ENCODE data around the gene ADAMTS2.

Gene ADAMTS2

GRCh38 chr5:179193746-179194145 is 151.5 kb downstream of the ADAMTS2 start:
- DNase-seq (ENCODE audit: low spot score): no peak
- Histone ChIP-seq H3K36me3 (replicated peaks in 1 of 2; ENCODE audit: control insufficient read depth in 2 of 2, insufficient read depth in 2 of 2, low read length in 2 of 2) (no peaks in the 10 kb centered on the region), H3K23ac (ENCODE audit: low read depth, low read length, poor library complexity) (no peak overlapping the region), H2BK5ac (ENCODE audit: low read length) (no peak overlapping the region), H3K9ac (ENCODE audit: low read depth, low read length, poor library complexity) (no peak overlapping the region), H2AK5ac (ENCODE audit: low read depth, low read length) (no peak overlapping the region), H3K4me1 (ENCODE audit: control insufficient read depth in 2 of 2, insufficient read depth in 1 of 2, low read depth in 1 of 2, low read length in 2 of 2) (peaks cover 0 to 7% of the 10 kb centered on the region in 2 donors), H3K79me1 (ENCODE audit: low read depth, low read length) (peaks cover 3% of the 10 kb centered on the region), H2BK120ac (ENCODE audit: low read depth, low read length) (no peak overlapping the region), H2BK12ac (ENCODE audit: low read length) (no peak overlapping the region), H3K14ac (ENCODE audit: low read length) (no peak overlapping the region), H4K91ac (ENCODE audit: low read depth, low read length, poor library complexity) (no peak overlapping the region), H3K27ac (replicated peaks; ENCODE audit: low read length) (no peak overlapping the region), H3K9me3 (replicated peaks in 1 of 2; ENCODE audit: control insufficient read depth in 2 of 2, insufficient read depth in 1 of 2, low read depth in 1 of 2, low read length in 2 of 2) (no peaks in the 10 kb centered on the region), H3K4me3 (ENCODE audit: low read length in 2 of 2) (no peak overlapping the region), H4K8ac (ENCODE audit: low read depth, low read length) (no peak overlapping the region), H3K18ac (ENCODE audit: low read length) (no peak overlapping the region), H3K27me3 (ENCODE audit: control insufficient read depth in 3 of 3, insufficient read depth in 3 of 3, low read depth in 1 of 3, low read length in 3 of 3) (no peaks in the 10 kb centered on the region), H2BK15ac (ENCODE audit: low read length) (no peak overlapping the region), H3K4ac (ENCODE audit: low read length) (no peak overlapping the region), H2AFZ (ENCODE audit: low read length) (no peak overlapping the region), H3K4me2 (ENCODE audit: insufficient read depth, low read length, poor library complexity, severe bottlenecking) (no peak overlapping the region)
- no CpG with 5 or more reads among the region's 11 CpGs for WGBS, 2 donors (ENCODE audit: extremely low coverage in 2 of 2, insufficient read length in 2 of 2, insufficient replicate concordance in 1 of 2)

DNA sequence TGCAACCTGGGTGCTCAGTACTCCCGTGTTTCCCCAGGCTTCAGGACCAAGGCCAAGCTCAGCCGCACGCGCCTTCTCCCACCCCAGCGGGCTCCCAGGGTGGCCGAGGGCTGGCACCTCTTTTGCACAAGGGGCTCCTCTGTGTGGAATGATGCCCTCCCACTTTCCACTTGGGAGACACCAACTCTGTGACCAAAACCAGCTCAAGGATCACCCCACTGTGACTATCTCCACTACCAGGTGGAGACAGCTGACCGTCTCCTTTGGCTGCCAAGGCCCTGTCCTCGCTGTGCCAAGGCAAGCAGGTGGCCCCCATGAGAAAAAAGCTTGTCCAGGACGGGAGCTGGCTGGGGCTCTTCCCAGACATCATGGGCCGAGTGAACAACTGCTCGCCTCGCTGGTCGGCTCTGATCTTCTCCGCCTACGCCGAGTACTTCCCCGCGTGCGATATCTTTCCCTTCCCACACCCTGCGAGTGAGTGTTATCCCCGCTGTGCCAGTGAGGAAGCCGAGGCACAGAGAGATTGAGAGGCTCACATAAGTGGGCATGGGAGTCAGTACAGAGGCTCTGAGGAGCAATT is 152.3 kb downstream of the ADAMTS2 start:
- H3K9me3 ChIP-seq (replicated peaks in 1 of 2; ENCODE audit: control insufficient read depth in 2 of 2, insufficient read depth in 1 of 2, low read depth in 1 of 2, low read length in 2 of 2): no peaks in the 10 kb centered on the region
- H2BK12ac ChIP-seq (ENCODE audit: low read length): no peak overlapping the region
- no peak overlapping the region for H3K14ac ChIP-seq (ENCODE audit: low read length)
- H4K8ac ChIP-seq (ENCODE audit: low read depth, low read length): no peak overlapping the region
- no peak for DNase-seq (ENCODE audit: low spot score)
- no peak overlapping the region for H3K23ac ChIP-seq (ENCODE audit: low read depth, low read length, poor library complexity)
- no peak overlapping the region for H2AFZ ChIP-seq (ENCODE audit: low read length)
- no peak overlapping the region for H3K4ac ChIP-seq (ENCODE audit: low read length)
- no peaks in the 10 kb centered on the region for H3K36me3 ChIP-seq (replicated peaks in 1 of 2; ENCODE audit: control insufficient read depth in 2 of 2, insufficient read depth in 2 of 2, low read length in 2 of 2)
- no peaks in the 10 kb centered on the region for H3K27me3 ChIP-seq (ENCODE audit: control insufficient read depth in 3 of 3, insufficient read depth in 3 of 3, low read depth in 1 of 3, low read length in 3 of 3)
- no peak overlapping the region for H3K9ac ChIP-seq (ENCODE audit: low read depth, low read length, poor library complexity)
- H3K4me1 ChIP-seq (ENCODE audit: control insufficient read depth in 2 of 2, insufficient read depth in 1 of 2, low read depth in 1 of 2, low read length in 2 of 2): peaks cover 0 to 10% of the 10 kb centered on the region in 2 donors
- no peak overlapping the region for H4K91ac ChIP-seq (ENCODE audit: low read depth, low read length, poor library complexity)
- H2BK120ac ChIP-seq (ENCODE audit: low read depth, low read length): no peak overlapping the region
- H3K27ac ChIP-seq (replicated peaks; ENCODE audit: low read length): no peak overlapping the region
- H3K18ac ChIP-seq (ENCODE audit: low read length): no peak overlapping the region
- no peak overlapping the region for H3K4me2 ChIP-seq (ENCODE audit: insufficient read depth, low read length, poor library complexity, severe bottlenecking)
- H2AK5ac ChIP-seq (ENCODE audit: low read depth, low read length): no peak overlapping the region
- no peak overlapping the region for H2BK15ac ChIP-seq (ENCODE audit: low read length)
- H3K79me1 ChIP-seq (ENCODE audit: low read depth, low read length): peaks cover 3% of the 10 kb centered on the region
- no peak overlapping the region for H2BK5ac ChIP-seq (ENCODE audit: low read length)
- no CpG with 5 or more reads among the region's 22 CpGs for WGBS, 2 donors (ENCODE audit: extremely low coverage in 2 of 2, insufficient read length in 2 of 2, insufficient replicate concordance in 1 of 2)
- no peak overlapping the region for H3K4me3 ChIP-seq (ENCODE audit: low read length in 2 of 2)

GRCh38 chr5:179192185-179192890 is 152.9 kb downstream of the ADAMTS2 start:
- H3K27ac ChIP-seq (replicated peaks; ENCODE audit: low read length): no peak overlapping the region
- peak overlapping the region; percentile 24 for H3K9ac ChIP-seq (ENCODE audit: low read depth, low read length, poor library complexity)
- H2BK12ac ChIP-seq (ENCODE audit: low read length): no peak overlapping the region
- peak overlapping the region; percentile 75 for H3K14ac ChIP-seq (ENCODE audit: low read length)
- H4K91ac ChIP-seq (ENCODE audit: low read depth, low read length, poor library complexity): no peak overlapping the region
- no peak overlapping the region for H3K4me2 ChIP-seq (ENCODE audit: insufficient read depth, low read length, poor library complexity, severe bottlenecking)
- no peak overlapping the region for H2AFZ ChIP-seq (ENCODE audit: low read length)
- peak overlapping the region; percentile 75 for H4K8ac ChIP-seq (ENCODE audit: low read depth, low read length)
- WGBS, 2 donors (ENCODE audit: extremely low coverage in 2 of 2, insufficient read length in 2 of 2, insufficient replicate concordance in 1 of 2): no CpG with 5 or more reads among the region's 20 CpGs
- H2BK15ac ChIP-seq (ENCODE audit: low read length): peak overlapping the region; percentile 33
- H3K36me3 ChIP-seq (replicated peaks in 1 of 2; ENCODE audit: control insufficient read depth in 2 of 2, insufficient read depth in 2 of 2, low read length in 2 of 2): no peaks in the 10 kb centered on the region
- DNase-seq (ENCODE audit: low spot score): no peak
- H3K4me3 ChIP-seq (ENCODE audit: low read length in 2 of 2): no peak overlapping the region
- H3K27me3 ChIP-seq (ENCODE audit: control insufficient read depth in 3 of 3, insufficient read depth in 3 of 3, low read depth in 1 of 3, low read length in 3 of 3): no peaks in the 10 kb centered on the region
- H2AK5ac ChIP-seq (ENCODE audit: low read depth, low read length): peak overlapping the region; percentile 89
- peaks cover 3% of the 10 kb centered on the region for H3K79me1 ChIP-seq (ENCODE audit: low read depth, low read length)
- no peak overlapping the region for H2BK5ac ChIP-seq (ENCODE audit: low read length)
- no peak overlapping the region for H2BK120ac ChIP-seq (ENCODE audit: low read depth, low read length)
- H3K4ac ChIP-seq (ENCODE audit: low read length): no peak overlapping the region
- no peaks in the 10 kb centered on the region for H3K9me3 ChIP-seq (replicated peaks in 1 of 2; ENCODE audit: control insufficient read depth in 2 of 2, insufficient read depth in 1 of 2, low read depth in 1 of 2, low read length in 2 of 2)
- H3K23ac ChIP-seq (ENCODE audit: low read depth, low read length, poor library complexity): peak overlapping the region; percentile 75
- peaks cover 0 to 10% of the 10 kb centered on the region in 2 donors for H3K4me1 ChIP-seq (ENCODE audit: control insufficient read depth in 2 of 2, insufficient read depth in 1 of 2, low read depth in 1 of 2, low read length in 2 of 2)
- H3K18ac ChIP-seq (ENCODE audit: low read length): peak overlapping the region; percentile 27

GRCh38 chr5:179191506-179192184 is 153.6 kb downstream of the ADAMTS2 start:
- peak overlapping the region; percentile 78 for H3K18ac ChIP-seq (ENCODE audit: low read length)
- peak overlapping the region; percentile 89 for H2AK5ac ChIP-seq (ENCODE audit: low read depth, low read length)
- no peaks in the 10 kb centered on the region for H3K9me3 ChIP-seq (replicated peaks in 1 of 2; ENCODE audit: control insufficient read depth in 2 of 2, insufficient read depth in 1 of 2, low read depth in 1 of 2, low read length in 2 of 2)
- no peaks in the 10 kb centered on the region for H3K27me3 ChIP-seq (ENCODE audit: control insufficient read depth in 3 of 3, insufficient read depth in 3 of 3, low read depth in 1 of 3, low read length in 3 of 3)
- no peak overlapping the region for H3K4ac ChIP-seq (ENCODE audit: low read length)
- DNase-seq (ENCODE audit: low spot score): no peak
- H3K4me3 ChIP-seq (ENCODE audit: low read length in 2 of 2): no peak overlapping the region
- peak overlapping the region; percentile 33 for H2BK15ac ChIP-seq (ENCODE audit: low read length)
- H3K36me3 ChIP-seq (replicated peaks in 1 of 2; ENCODE audit: control insufficient read depth in 2 of 2, insufficient read depth in 2 of 2, low read length in 2 of 2): no peaks in the 10 kb centered on the region
- H2BK12ac ChIP-seq (ENCODE audit: low read length): peak overlapping the region; percentile 66
- no peak overlapping the region for H3K27ac ChIP-seq (replicated peaks; ENCODE audit: low read length)
- H3K14ac ChIP-seq (ENCODE audit: low read length): peak overlapping the region; percentile 75
- WGBS, 2 donors (ENCODE audit: extremely low coverage in 2 of 2, insufficient read length in 2 of 2, insufficient replicate concordance in 1 of 2): no CpG with 5 or more reads among the region's 14 CpGs
- H3K79me1 ChIP-seq (ENCODE audit: low read depth, low read length): peaks cover 3% of the 10 kb centered on the region
- H2BK120ac ChIP-seq (ENCODE audit: low read depth, low read length): peak overlapping the region; percentile 67
- H2BK5ac ChIP-seq (ENCODE audit: low read length): no peak overlapping the region
- H2AFZ ChIP-seq (ENCODE audit: low read length): no peak overlapping the region
- H3K23ac ChIP-seq (ENCODE audit: low read depth, low read length, poor library complexity): peak overlapping the region; percentile 75
- H4K8ac ChIP-seq (ENCODE audit: low read depth, low read length): peak overlapping the region; percentile 75
- peak overlapping the region; percentile 90 for H4K91ac ChIP-seq (ENCODE audit: low read depth, low read length, poor library complexity)
- no peak overlapping the region for H3K4me2 ChIP-seq (ENCODE audit: insufficient read depth, low read length, poor library complexity, severe bottlenecking)
- peaks cover 0 to 11% of the 10 kb centered on the region in 2 donors for H3K4me1 ChIP-seq (ENCODE audit: control insufficient read depth in 2 of 2, insufficient read depth in 1 of 2, low read depth in 1 of 2, low read length in 2 of 2)
- peak overlapping the region; percentile 40 for H3K9ac ChIP-seq (ENCODE audit: low read depth, low read length, poor library complexity)
